Kidney (tissue), 14 donors: ENCODE results near the gene KNTC1. TPM values are rescaled to one million over a fixed set of nuclear protein-coding genes. Genes with fewer than 3 reads are reported as not detected.

Experiments
- DNase-seq, 5 donors: peaks; one replicate each; pipeline ENCODE4 v3.0.0-alpha.2; 2013 to 2020
- FAIRE-seq: peaks from 2 replicates; lab custom pipeline; 2012; peaks lifted over from hg19 to GRCh38; lab: Jason Lieb, UNC
- H3K27ac ChIP-seq, 2 donors: one replicate each; pipeline ENCODE4 v1.7.0; 2013; ENCODE audit warnings: low read depth in 2 of 2, low read length in 2 of 2, inconsistent platforms in 1 of 2
- H3K27me3 ChIP-seq: one replicate; pipeline ENCODE4 v1.7.1; 2013; ENCODE audit warnings: low read length, inconsistent platforms; ENCODE audit not compliant: control insufficient read depth, insufficient read depth
- H3K36me3 ChIP-seq, 3 donors: one replicate each; pipeline versions ENCODE4 v1.7.0 to v1.7.1; 2013; ENCODE audit warnings: low read length in 3 of 3, control low read depth in 1 of 3, inconsistent platforms in 1 of 3; ENCODE audit not compliant: insufficient read depth in 3 of 3, control insufficient read depth in 2 of 3
- H3K4me1 ChIP-seq, 3 donors: one replicate each; pipeline versions ENCODE4 v1.7.0 to v1.7.1; 2013; ENCODE audit warnings: low read length in 3 of 3, inconsistent platforms in 1 of 3, low read depth in 1 of 3; ENCODE audit not compliant: control insufficient read depth in 2 of 3, insufficient read depth in 2 of 3
- H3K4me3 ChIP-seq, 3 donors: one replicate each; pipeline versions ENCODE4 v1.7.0 to v1.8.1; 2013; ENCODE audit warnings: low read length in 3 of 3, control low read depth in 1 of 3, inconsistent platforms in 1 of 3
- H3K9ac ChIP-seq, 3 donors: one replicate each; pipeline versions ENCODE4 v1.7.0 to v1.7.1; 2013; ENCODE audit warnings: low read length in 3 of 3, control low read depth in 1 of 3, inconsistent platforms in 1 of 3
- H3K9me3 ChIP-seq, 3 donors: one replicate each; pipeline versions ENCODE4 v1.7.0 to v1.7.1; 2013; ENCODE audit warnings: low read length in 3 of 3, control low read depth in 1 of 3, inconsistent platforms in 1 of 3; ENCODE audit not compliant: control insufficient read depth in 2 of 3, insufficient read depth in 1 of 3
- CTCF ChIP-seq: IDR thresholded peaks from 3 replicates; pipeline ENCODE4 v1.5.1; 2012; ENCODE audit warnings: mild to moderate bottlenecking, moderate library complexity, borderline replicate concordance; ENCODE audit not compliant: insufficient read depth; ENCODE audit errors: extremely low read depth
- intact Hi-C: fragments of 100-400 bp; cut with DNase I; formaldehyde crosslinking; loops from one replicate; pipeline ENCODE4 v1.11.1; 2022
- polyA plus RNA-seq: library from polyadenylated mRNA; stranded (reverse); fragments of 350-450 nt; fragmentation: Illumina TruSeq; extraction: RNeasy Lipid Tissue Mini Kit (QIAGEN cat#74804); gene quantifications from one replicate; pipeline ENCODE4 v1.2.3, GENCODE V29; 2014; ENCODE audit warnings: low read depth, low replicate concordance; ENCODE audit not compliant: insufficient read depth
- total RNA-seq: library from RNA; stranded (reverse); fragmentation: NEBNext Ultra II Directional; extraction: Animal tissue kit (Norgen Biotek cat#: 25700); gene quantifications from one replicate; pipeline ENCODE4 v1.2.1, GENCODE V29; 2021
- donor health status: control.
- donor health status: control.
- donor health status: control.
- donor health status: control.
- donor health status: control.
- donor health status: DM: yes; HTN: yes; CAD: no.
- donor health status: Normal renal cell carcinoma (clear cell type).

KNTC1 gene
- total and polyA plus RNA-seq, 2 donors from 2014 or later: 4.3 to 12.6 TPM

- no peaks in the 10 kb centered on the region for H3K27me3 ChIP-seq
- no peaks in the 10 kb centered on the region for H3K9me3 ChIP-seq
- no peak for FAIRE-seq
- no peak for DNase-seq
- no peak overlapping the region for H3K4me3 ChIP-seq
- peaks cover 33 to 67% (median 45%) of the 10 kb centered on the region in 3 donors for H3K36me3 ChIP-seq
- intact Hi-C loops: no loop called here
- H3K9ac ChIP-seq: no peak overlapping the region
- H3K4me1 ChIP-seq: peaks cover 0 to 13% (median 6%) of the 10 kb centered on the region in 3 donors
- no peak overlapping the region for H3K27ac ChIP-seq
- TF ChIP-seq CTCF: no peak
Measured at GRCh38 chr12:122518908-122519307, 8.1 kb upstream of the KNTC1 start.

- Histone ChIP-seq H3K4me1 (peaks cover 0 to 17% (median 8%) of the 10 kb centered on the region in 3 donors), H3K27ac (no peak overlapping the region), H3K4me3 (no peak overlapping the region), H3K9me3 (no peaks in the 10 kb centered on the region), H3K9ac (no peak overlapping the region), H3K36me3 (peaks cover 33 to 65% (median 45%) of the 10 kb centered on the region in 3 donors), H3K27me3 (no peaks in the 10 kb centered on the region)
- TF ChIP-seq CTCF: no peak
- FAIRE-seq (no peak), DNase-seq (no peak)
- intact Hi-C loops: no loop called here
Measured at GRCh38 chr12:122519418-122519817, 7.6 kb upstream of the KNTC1 start.

- intact Hi-C loops: no loop called here
Measured at GRCh38 chr12:122520676-122521075, 6.4 kb upstream of the KNTC1 start.

More at GRCh38 chr12:122520676-122521075, 6.4 kb upstream of the KNTC1 start:
- TF ChIP-seq CTCF: no peak
- FAIRE-seq (no peak), DNase-seq (no peak)
- Histone ChIP-seq H3K4me3 (no peak overlapping the region), H3K4me1 (peaks cover 0 to 21% (median 9%) of the 10 kb centered on the region in 3 donors), H3K9ac (no peak overlapping the region), H3K9me3 (no peaks in the 10 kb centered on the region), H3K36me3 (peaks cover 31 to 55% (median 41%) of the 10 kb centered on the region in 3 donors), H3K27ac (no peak overlapping the region), H3K27me3 (no peaks in the 10 kb centered on the region)
